ENCODE results near the gene TMEM120A.

DNA sequence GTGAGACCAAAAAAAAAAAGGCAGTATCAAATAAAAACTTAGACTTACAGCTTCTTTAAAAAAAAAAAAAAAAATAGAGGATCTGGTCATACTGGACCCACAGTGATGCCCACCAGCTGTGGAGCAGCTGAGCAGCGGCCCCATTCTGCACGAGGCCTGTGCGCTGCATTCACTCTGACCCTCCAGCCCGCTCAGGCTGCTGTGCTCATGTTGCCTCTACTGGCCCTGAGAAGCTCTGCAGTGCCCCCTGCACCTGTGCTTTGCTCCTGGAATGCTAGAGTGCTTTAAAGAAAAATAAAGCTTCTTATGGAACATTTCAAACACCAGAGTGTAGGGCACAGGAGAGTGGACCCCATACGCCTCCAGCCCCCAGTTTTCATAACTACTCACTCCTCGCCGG lies 33.2 kb downstream of the TMEM120A start:
- TF ChIP-seq, protein P1, sequence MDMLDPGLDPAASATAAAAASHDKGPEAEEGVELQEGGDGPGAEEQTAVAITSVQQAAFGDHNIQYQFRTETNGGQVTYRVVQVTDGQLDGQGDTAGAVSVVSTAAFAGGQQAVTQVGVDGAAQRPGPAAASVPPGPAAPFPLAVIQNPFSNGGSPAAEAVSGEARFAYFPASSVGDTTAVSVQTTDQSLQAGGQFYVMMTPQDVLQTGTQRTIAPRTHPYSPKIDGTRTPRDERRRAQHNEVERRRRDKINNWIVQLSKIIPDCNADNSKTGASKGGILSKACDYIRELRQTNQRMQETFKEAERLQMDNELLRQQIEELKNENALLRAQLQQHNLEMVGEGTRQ (IDR thresholded peaks at IDR 0.05; ENCODE audit: borderline replicate concordance, low read depth, low read length), result no peak
- TF ChIP-seq, protein P2, sequence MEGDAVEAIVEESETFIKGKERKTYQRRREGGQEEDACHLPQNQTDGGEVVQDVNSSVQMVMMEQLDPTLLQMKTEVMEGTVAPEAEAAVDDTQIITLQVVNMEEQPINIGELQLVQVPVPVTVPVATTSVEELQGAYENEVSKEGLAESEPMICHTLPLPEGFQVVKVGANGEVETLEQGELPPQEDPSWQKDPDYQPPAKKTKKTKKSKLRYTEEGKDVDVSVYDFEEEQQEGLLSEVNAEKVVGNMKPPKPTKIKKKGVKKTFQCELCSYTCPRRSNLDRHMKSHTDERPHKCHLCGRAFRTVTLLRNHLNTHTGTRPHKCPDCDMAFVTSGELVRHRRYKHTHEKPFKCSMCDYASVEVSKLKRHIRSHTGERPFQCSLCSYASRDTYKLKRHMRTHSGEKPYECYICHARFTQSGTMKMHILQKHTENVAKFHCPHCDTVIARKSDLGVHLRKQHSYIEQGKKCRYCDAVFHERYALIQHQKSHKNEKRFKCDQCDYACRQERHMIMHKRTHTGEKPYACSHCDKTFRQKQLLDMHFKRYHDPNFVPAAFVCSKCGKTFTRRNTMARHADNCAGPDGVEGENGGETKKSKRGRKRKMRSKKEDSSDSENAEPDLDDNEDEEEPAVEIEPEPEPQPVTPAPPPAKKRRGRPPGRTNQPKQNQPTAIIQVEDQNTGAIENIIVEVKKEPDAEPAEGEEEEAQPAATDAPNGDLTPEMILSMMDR (IDR thresholded peaks at IDR 0.05 in 2 of 3, conservative IDR thresholded peaks at IDR 0.05 in 1 of 3; ENCODE audit: control insufficient read depth in 2 of 3, extremely low read depth in 1 of 3, insufficient read depth in 1 of 3, low read depth in 3 of 3, low read length in 3 of 3), result 0 out of 6 replicates have a peak, but pooled peaks of 1 of the 3 experiments have one; percentile 2
- TF ChIP-seq JUND (IDR thresholded peaks at IDR 0.05; ENCODE audit: low read depth, low read length) (no peak), FOXK2 (IDR thresholded peaks at IDR 0.05) (no peak), ZNF274 (IDR thresholded peaks at IDR 0.05; ENCODE audit: insufficient read depth, insufficient read length) (no peak), EP300 (IDR thresholded peaks at IDR 0.05; ENCODE audit: borderline replicate concordance in 1 of 2, control insufficient read depth in 1 of 2, low read depth in 2 of 2, low read length in 2 of 2) (no peak), ZNF622 (IDR thresholded peaks at IDR 0.05) (no peak), HDAC2 (IDR thresholded peaks at IDR 0.05) (no peak), BRCA1 (IDR thresholded peaks at IDR 0.05; ENCODE audit: low read depth, low read length) (no peak), TAF1 (IDR thresholded peaks at IDR 0.05; ENCODE audit: borderline replicate concordance, low read depth, low read length) (no peak), POLR2A (IDR thresholded peaks at IDR 0.05; ENCODE audit: low read depth, low read length) (no peak), SIX5 (IDR thresholded peaks at IDR 0.05; ENCODE audit: low read depth, low read length, severe bottlenecking) (no peak)
- TF ChIP-seq, protein P3, sequence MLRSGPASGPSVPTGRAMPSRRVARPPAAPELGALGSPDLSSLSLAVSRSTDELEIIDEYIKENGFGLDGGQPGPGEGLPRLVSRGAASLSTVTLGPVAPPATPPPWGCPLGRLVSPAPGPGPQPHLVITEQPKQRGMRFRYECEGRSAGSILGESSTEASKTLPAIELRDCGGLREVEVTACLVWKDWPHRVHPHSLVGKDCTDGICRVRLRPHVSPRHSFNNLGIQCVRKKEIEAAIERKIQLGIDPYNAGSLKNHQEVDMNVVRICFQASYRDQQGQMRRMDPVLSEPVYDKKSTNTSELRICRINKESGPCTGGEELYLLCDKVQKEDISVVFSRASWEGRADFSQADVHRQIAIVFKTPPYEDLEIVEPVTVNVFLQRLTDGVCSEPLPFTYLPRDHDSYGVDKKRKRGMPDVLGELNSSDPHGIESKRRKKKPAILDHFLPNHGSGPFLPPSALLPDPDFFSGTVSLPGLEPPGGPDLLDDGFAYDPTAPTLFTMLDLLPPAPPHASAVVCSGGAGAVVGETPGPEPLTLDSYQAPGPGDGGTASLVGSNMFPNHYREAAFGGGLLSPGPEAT (IDR thresholded peaks at IDR 0.05; ENCODE audit: low read depth), result no peak
- TF ChIP-seq, protein P4, sequence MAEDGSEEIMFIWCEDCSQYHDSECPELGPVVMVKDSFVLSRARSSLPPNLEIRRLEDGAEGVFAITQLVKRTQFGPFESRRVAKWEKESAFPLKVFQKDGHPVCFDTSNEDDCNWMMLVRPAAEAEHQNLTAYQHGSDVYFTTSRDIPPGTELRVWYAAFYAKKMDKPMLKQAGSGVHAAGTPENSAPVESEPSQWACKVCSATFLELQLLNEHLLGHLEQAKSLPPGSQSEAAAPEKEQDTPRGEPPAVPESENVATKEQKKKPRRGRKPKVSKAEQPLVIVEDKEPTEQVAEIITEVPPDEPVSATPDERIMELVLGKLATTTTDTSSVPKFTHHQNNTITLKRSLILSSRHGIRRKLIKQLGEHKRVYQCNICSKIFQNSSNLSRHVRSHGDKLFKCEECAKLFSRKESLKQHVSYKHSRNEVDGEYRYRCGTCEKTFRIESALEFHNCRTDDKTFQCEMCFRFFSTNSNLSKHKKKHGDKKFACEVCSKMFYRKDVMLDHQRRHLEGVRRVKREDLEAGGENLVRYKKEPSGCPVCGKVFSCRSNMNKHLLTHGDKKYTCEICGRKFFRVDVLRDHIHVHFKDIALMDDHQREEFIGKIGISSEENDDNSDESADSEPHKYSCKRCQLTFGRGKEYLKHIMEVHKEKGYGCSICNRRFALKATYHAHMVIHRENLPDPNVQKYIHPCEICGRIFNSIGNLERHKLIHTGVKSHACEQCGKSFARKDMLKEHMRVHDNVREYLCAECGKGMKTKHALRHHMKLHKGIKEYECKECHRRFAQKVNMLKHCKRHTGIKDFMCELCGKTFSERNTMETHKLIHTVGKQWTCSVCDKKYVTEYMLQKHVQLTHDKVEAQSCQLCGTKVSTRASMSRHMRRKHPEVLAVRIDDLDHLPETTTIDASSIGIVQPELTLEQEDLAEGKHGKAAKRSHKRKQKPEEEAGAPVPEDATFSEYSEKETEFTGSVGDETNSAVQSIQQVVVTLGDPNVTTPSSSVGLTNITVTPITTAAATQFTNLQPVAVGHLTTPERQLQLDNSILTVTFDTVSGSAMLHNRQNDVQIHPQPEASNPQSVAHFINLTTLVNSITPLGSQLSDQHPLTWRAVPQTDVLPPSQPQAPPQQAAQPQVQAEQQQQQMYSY (CRISPR knock-in tag; IDR thresholded peaks at IDR 0.05), result no peak

Data from GM12878 (cell line).